Kidney epithelial cell (primary cell): ENCODE results near the gene SLC12A7. TPM values are rescaled to one million over a fixed set of nuclear protein-coding genes. Genes with fewer than 3 reads are reported as not detected.
"Not testable (repeated sequence)": the region's sequence is repeated elsewhere in the genome, so short reads cannot be mapped to it uniquely, and the experiment has no call there.

ENCODE experiments used
- DNase-seq: peaks from one replicate; pipeline ENCODE4 v3.0.0-alpha.2; 2010; ENCODE audit warnings: low read depth
- H3K27me3 ChIP-seq: 2 replicates; pipeline ENCODE4 v1.6.0; 2011; ENCODE audit warnings: low read length; ENCODE audit not compliant: control insufficient read depth, insufficient read depth
- H3K36me3 ChIP-seq: 2 replicates; pipeline ENCODE4 v1.5.1; 2011; ENCODE audit warnings: low read length; ENCODE audit not compliant: control insufficient read depth, insufficient read depth
- H3K4me3 ChIP-seq: 2 replicates; pipeline ENCODE4 v1.5.1; 2011; ENCODE audit warnings: low read depth, mild to moderate bottlenecking, control low read depth, low read length
- CTCF ChIP-seq: IDR thresholded peaks from 2 replicates; pipeline ENCODE4 v1.5.1; 2011; ENCODE audit warnings: mild to moderate bottlenecking, moderate library complexity, low read length, control low read depth, inconsistent platforms; ENCODE audit not compliant: insufficient read depth, poor library complexity, severe bottlenecking
- total RNA-seq: library from RNA; depleted of rRNA; stranded (reverse); fragments of >200 nt; gene quantifications from 2 replicates; pipeline ENCODE4 v1.2.3, GENCODE V29; 2015

The SLC12A7 gene
- total RNA-seq, 1 donor from 2014 or later = 50.3 TPM

- Histone ChIP-seq H3K4me3 (no peak overlapping the region), H3K27me3 (peaks cover 73% of the 10 kb centered on the region), H3K36me3 (no peaks in the 10 kb centered on the region)
- no peak for TF ChIP-seq CTCF
- DNase-seq = peak; percentile 52
These were observed 108.4 kb downstream of the SLC12A7 start for GRCh38 chr5:1003296-1003937.

GRCh38 chr5:1002836-1003235 lies 109.0 kb downstream of the SLC12A7 start:
- no peak overlapping the region for H3K4me3 ChIP-seq
- H3K27me3 ChIP-seq = peaks cover 69% of the 10 kb centered on the region
- DNase-seq = no peak
- H3K36me3 ChIP-seq = no peaks in the 10 kb centered on the region
- no peak for TF ChIP-seq CTCF

- Histone ChIP-seq H3K4me3 (no peak overlapping the region), H3K36me3 (no peaks in the 10 kb centered on the region), H3K27me3 (peaks cover 64% of the 10 kb centered on the region)
- no peak for DNase-seq
- no peak for TF ChIP-seq CTCF
These were observed 109.7 kb downstream of the SLC12A7 start for GRCh38 chr5:1002271-1002546.

- DNase-seq = no peak
- Histone ChIP-seq H3K36me3 (no peaks in the 10 kb centered on the region), H3K27me3 (peaks cover 59% of the 10 kb centered on the region), H3K4me3 (no peak overlapping the region)
- TF ChIP-seq CTCF = no peak
These were observed 110.2 kb downstream of the SLC12A7 start for GRCh38 chr5:1001406-1002270.

- not testable (repeated sequence) for H3K36me3 ChIP-seq, DNase-seq, H3K4me3 ChIP-seq
- peaks cover 54% of the 10 kb centered on the region for H3K27me3 ChIP-seq
These were observed 111.0 kb downstream of the SLC12A7 start for GRCh38 chr5:1000831-1001230.

Other genes with a start within 250 kb of the SLC12A7 start
- gene BRD9, start 219.3 kb downstream of the SLC12A7 start, total RNA-seq = 47.3 and 47.9 TPM in 2 replicates
- gene TRIP13, start 219.2 kb downstream of the SLC12A7 start, total RNA-seq = 7.4 and 10.8 TPM in 2 replicates
- gene NKD2, start 103.3 kb downstream of the SLC12A7 start, total RNA-seq = 1.0 and 1.7 TPM in 2 replicates
- gene SLC6A19, start 89.5 kb upstream of the SLC12A7 start, total RNA-seq = not detected in 2 replicates
- gene SLC6A18, start 113.3 kb upstream of the SLC12A7 start, total RNA-seq = not detected in 2 replicates
- gene TERT, start 183.0 kb upstream of the SLC12A7 start, total RNA-seq = 0.21 TPM in 1 of 2 replicates, not detected in the other
- gene CLPTM1L, start 233.0 kb upstream of the SLC12A7 start, total RNA-seq = 159 and 182 TPM in 2 replicates